HL-60 (cell line): Measurements from ENCODE around the gene ADAMTS1.
A peak's percentile ranks its signal among the peaks of the same experiment; 100 is the strongest.

Source experiments
- DNase-seq, 2 experiments: peaks; one replicate each; pipeline ENCODE4 v3.0.0-alpha.2; 2010 to 2020; ENCODE audit warnings: low read depth in 1 of 2, low spot score in 1 of 2
- H3K27ac ChIP-seq: fragments of 250-450 bp; sonication (Bioruptor Pico); replicated peaks from 2 replicates; pipeline ENCODE4 v1.5.1; 2020; ENCODE audit warnings: mild to moderate bottlenecking, moderate library complexity
- H3K27me3 ChIP-seq: fragments of 250-450 bp; sonication (Bioruptor Pico); 2 replicates; pipeline ENCODE4 v1.5.1; 2021; ENCODE audit warnings: mild to moderate bottlenecking, moderate library complexity; ENCODE audit not compliant: insufficient read depth, poor library complexity, severe bottlenecking
- H3K4me3 ChIP-seq: replicated peaks from 2 replicates; pipeline ENCODE4 v1.5.1; 2011; ENCODE audit warnings: mild to moderate bottlenecking, control low read depth, low read length; ENCODE audit not compliant: insufficient read depth
- GABPA ChIP-seq: IDR thresholded peaks from 2 replicates; pipeline ENCODE4 v1.6.1; 2012; ENCODE audit warnings: low read depth
- POLR2AphosphoS5 ChIP-seq: IDR thresholded peaks from 2 replicates; pipeline ENCODE4 v1.6.1; 2012; ENCODE audit warnings: low read depth
- SPI1 ChIP-seq: IDR thresholded peaks from 2 replicates; pipeline ENCODE4 v1.6.1; 2012; ENCODE audit warnings: low read depth, mild to moderate bottlenecking, borderline replicate concordance
- TF ChIP-seq, protein P1 (sequence below): IDR thresholded peaks from one replicate; pipeline ENCODE4 v1.5.1; 2011; ENCODE audit warnings: low read length, control low read depth, inconsistent platforms; ENCODE audit not compliant: insufficient read depth
- TF ChIP-seq, protein P2 (sequence below): IDR thresholded peaks from 2 replicates; pipeline ENCODE4 v1.6.1; 2012; ENCODE audit warnings: low read depth; ENCODE audit not compliant: insufficient replicate concordance

The ADAMTS1 gene

DNA sequence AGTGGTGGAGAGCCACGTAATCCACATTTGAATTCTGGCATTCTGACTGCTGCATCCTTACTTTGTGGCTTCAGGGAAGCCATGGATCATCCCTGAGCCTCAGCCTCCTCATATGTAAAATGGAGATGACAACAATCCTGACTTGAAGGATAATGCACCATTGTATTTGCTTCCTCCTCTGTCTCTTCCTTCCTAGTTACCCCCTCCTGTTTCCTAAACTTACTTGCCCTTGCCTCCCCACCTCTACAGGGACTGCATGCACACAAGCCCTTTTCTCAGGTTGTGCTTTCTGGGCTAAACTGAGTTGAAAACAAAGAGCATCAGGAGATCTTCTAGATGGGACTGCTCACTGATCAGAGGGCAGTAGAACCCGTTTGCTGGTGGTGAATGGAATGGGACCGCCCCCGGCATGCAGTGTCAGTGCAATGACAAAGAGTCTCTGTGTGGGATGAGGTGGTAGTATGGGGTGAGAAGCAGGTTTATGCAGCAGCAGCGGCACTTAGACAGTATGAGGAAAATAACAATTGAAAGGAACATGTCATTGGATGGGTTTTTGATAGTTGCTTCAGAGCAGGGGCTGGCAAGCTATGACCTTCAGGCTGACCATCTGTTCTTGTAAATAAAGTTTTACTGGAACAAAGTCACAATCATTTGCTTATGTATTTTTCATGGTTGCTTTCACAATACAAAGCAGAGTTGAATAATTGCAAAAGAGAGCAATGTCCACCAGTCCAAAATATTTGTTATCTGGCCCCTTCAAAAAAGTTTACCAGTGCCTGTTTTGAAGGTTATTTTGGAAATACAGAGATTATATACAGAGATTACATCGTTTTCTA, 6.1 kb upstream of the ADAMTS1 start:
- no peak for DNase-seq
- H3K27me3 ChIP-seq: peaks cover 20% of the 10 kb centered on the region
- TF ChIP-seq POLR2AphosphoS5 (no peak), SPI1 (no peak), GABPA (no peak)
- TF ChIP-seq, protein P1, sequence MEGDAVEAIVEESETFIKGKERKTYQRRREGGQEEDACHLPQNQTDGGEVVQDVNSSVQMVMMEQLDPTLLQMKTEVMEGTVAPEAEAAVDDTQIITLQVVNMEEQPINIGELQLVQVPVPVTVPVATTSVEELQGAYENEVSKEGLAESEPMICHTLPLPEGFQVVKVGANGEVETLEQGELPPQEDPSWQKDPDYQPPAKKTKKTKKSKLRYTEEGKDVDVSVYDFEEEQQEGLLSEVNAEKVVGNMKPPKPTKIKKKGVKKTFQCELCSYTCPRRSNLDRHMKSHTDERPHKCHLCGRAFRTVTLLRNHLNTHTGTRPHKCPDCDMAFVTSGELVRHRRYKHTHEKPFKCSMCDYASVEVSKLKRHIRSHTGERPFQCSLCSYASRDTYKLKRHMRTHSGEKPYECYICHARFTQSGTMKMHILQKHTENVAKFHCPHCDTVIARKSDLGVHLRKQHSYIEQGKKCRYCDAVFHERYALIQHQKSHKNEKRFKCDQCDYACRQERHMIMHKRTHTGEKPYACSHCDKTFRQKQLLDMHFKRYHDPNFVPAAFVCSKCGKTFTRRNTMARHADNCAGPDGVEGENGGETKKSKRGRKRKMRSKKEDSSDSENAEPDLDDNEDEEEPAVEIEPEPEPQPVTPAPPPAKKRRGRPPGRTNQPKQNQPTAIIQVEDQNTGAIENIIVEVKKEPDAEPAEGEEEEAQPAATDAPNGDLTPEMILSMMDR: no peak
- TF ChIP-seq, protein P2, sequence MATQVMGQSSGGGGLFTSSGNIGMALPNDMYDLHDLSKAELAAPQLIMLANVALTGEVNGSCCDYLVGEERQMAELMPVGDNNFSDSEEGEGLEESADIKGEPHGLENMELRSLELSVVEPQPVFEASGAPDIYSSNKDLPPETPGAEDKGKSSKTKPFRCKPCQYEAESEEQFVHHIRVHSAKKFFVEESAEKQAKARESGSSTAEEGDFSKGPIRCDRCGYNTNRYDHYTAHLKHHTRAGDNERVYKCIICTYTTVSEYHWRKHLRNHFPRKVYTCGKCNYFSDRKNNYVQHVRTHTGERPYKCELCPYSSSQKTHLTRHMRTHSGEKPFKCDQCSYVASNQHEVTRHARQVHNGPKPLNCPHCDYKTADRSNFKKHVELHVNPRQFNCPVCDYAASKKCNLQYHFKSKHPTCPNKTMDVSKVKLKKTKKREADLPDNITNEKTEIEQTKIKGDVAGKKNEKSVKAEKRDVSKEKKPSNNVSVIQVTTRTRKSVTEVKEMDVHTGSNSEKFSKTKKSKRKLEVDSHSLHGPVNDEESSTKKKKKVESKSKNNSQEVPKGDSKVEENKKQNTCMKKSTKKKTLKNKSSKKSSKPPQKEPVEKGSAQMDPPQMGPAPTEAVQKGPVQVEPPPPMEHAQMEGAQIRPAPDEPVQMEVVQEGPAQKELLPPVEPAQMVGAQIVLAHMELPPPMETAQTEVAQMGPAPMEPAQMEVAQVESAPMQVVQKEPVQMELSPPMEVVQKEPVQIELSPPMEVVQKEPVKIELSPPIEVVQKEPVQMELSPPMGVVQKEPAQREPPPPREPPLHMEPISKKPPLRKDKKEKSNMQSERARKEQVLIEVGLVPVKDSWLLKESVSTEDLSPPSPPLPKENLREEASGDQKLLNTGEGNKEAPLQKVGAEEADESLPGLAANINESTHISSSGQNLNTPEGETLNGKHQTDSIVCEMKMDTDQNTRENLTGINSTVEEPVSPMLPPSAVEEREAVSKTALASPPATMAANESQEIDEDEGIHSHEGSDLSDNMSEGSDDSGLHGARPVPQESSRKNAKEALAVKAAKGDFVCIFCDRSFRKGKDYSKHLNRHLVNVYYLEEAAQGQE: no peak

DNA sequence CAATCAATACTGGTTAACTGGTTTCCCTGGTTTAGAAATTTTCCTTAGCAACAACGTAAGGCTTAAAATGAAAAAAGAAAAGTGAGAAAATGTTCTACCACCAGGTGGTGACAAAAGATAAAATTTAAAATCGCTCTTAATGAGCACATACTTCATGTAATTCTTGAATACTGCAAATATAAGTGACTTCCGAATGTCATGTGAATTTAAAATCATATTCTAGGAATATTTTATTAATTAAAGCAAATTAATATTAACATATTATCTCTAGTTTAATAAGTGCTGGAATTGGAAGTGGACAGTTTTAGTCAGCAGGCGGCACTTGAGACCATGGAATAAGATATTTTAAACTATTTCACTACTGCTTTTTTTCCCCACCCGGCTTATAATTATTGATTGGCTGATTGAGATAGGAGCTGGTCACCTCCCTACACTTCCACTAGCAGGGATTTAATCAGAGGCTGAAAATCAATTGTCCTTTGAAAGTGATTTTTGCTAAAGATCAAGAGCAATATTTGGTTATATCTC, 5.0 kb upstream of the ADAMTS1 start:
- Histone ChIP-seq H3K27ac (no peak overlapping the region), H3K4me3 (no peak overlapping the region), H3K27me3 (peaks cover 32% of the 10 kb centered on the region)
- TF ChIP-seq SPI1 (no peak), GABPA (no peak), POLR2AphosphoS5 (no peak)
- TF ChIP-seq, protein P2: no peak
- TF ChIP-seq, protein P1: no peak
- DNase-seq: no peak

More for the DNA sequence above, 6.1 kb upstream of the ADAMTS1 start:
- H3K27ac ChIP-seq: no peak overlapping the region
- no peak overlapping the region for H3K4me3 ChIP-seq

DNA sequence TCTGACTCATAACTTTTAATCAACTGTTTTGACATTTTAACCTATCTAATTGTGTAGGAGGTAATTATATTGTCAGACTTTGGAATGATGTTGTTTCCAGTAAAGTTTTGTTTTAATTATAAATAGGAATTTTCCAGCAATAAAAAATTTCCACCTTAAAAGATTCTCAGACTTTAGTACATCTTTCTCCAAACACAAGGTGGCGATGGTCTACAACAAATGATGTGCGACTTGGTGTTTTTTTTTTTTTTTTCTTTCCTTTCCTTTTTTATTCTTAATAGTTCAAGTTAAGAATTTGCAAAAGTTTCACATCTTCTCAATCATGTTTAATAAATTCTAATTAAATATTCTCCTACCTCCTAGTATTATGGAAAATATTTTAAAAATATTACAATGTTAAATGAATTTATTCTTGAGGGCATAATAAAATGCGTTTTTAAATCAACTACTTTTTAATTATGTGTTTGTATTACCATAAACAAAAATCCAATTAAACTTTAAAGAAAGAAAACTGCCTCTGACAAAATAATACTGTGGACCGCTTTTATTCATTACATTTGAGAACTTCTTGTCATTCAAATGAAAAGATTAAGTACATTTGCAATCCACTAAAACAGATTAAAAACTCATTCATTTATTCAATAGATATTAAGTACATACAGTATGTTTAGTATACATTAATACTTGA, 4.4 kb upstream of the ADAMTS1 start:
- TF ChIP-seq, protein P2: no peak
- TF ChIP-seq POLR2AphosphoS5 (no peak), GABPA (no peak), SPI1 (no peak)
- TF ChIP-seq, protein P1: no peak
- peak in 1 of 2 experiments; percentile 17 for DNase-seq
- Histone ChIP-seq H3K4me3 (no peak overlapping the region), H3K27me3 (peaks cover 38% of the 10 kb centered on the region), H3K27ac (no peak overlapping the region)
